HG02623 (cell line): ENCODE data around the gene GPRIN1.
"Not testable (repeated sequence)": the region's sequence is repeated elsewhere in the genome, so short reads cannot be mapped to it uniquely, and the experiment has no call there.

ENCODE experiments used
- ATAC-seq: cut with Tn5 transposase; IDR thresholded peaks from one replicate; pipeline ENCODE4 v1.9.1; 2021; ENCODE audit warnings: moderate library complexity; ENCODE audit not compliant: unreplicated experiment

GPRIN1 gene

GRCh38 chr5:176575488-176576422 is 34.2 kb downstream of the GPRIN1 start:
- ATAC-seq: no peak

- ATAC-seq: no peak
These were observed 34.9 kb downstream of the GPRIN1 start for GRCh38 chr5:176575066-176575465.

GRCh38 chr5:176574297-176574591 is 35.7 kb downstream of the GPRIN1 start:
- ATAC-seq: no peak

GRCh38 chr5:176573564-176574296 is 36.2 kb downstream of the GPRIN1 start:
- ATAC-seq: no peak

- no peak for ATAC-seq
These were observed 39.9 kb downstream of the GPRIN1 start for GRCh38 chr5:176570044-176570443.

GRCh38 chr5:176568657-176569056 is 41.3 kb downstream of the GPRIN1 start:
- no peak for ATAC-seq

- no peak for ATAC-seq
These were observed 44.1 kb downstream of the GPRIN1 start for GRCh38 chr5:176565760-176566288.

GRCh38 chr5:176564002-176564401 is 46.0 kb downstream of the GPRIN1 start:
- no peak for ATAC-seq

GRCh38 chr5:176562189-176562588 is 47.8 kb downstream of the GPRIN1 start:
- ATAC-seq: no peak

GRCh38 chr5:176561259-176561658 is 48.7 kb downstream of the GPRIN1 start:
- ATAC-seq: no peak

- no peak for ATAC-seq
These were observed 49.6 kb downstream of the GPRIN1 start for GRCh38 chr5:176560364-176560763.

- ATAC-seq: no peak
These were observed 50.3 kb downstream of the GPRIN1 start for GRCh38 chr5:176559683-176560082.

GRCh38 chr5:176557846-176558245 is 52.1 kb downstream of the GPRIN1 start:
- ATAC-seq: no peak

GRCh38 chr5:176553260-176554085 is 56.5 kb downstream of the GPRIN1 start:
- no peak for ATAC-seq

GRCh38 chr5:176552332-176552869 is 57.6 kb downstream of the GPRIN1 start:
- ATAC-seq: no peak

- ATAC-seq: not testable (repeated sequence)
These were observed 59.0 kb downstream of the GPRIN1 start for GRCh38 chr5:176550937-176551336.

- no peak for ATAC-seq
These were observed 59.6 kb downstream of the GPRIN1 start for GRCh38 chr5:176550275-176550831.

GRCh38 chr5:176549871-176550270 is 60.1 kb downstream of the GPRIN1 start:
- no peak for ATAC-seq

- ATAC-seq: no peak
These were observed 61.0 kb downstream of the GPRIN1 start, which contains the start of gene CDHR2 for GRCh38 chr5:176548967-176549444. Gene CDHR2 (plus strand): TSS chr5:176549342. CDS start chr5:176565353, 16,011 bp downstream.

- ATAC-seq: no peak
These were observed 62.2 kb downstream of the GPRIN1 start for GRCh38 chr5:176547802-176548201.
